GM12801 (cell line): Measurements from ENCODE around the gene C11orf54.

Experiments
- CTCF ChIP-seq: IDR thresholded peaks from one replicate; pipeline ENCODE4 v1.5.1; 2011; ENCODE audit warnings: control low read depth; ENCODE audit not compliant: insufficient read length; ENCODE audit errors: extremely low read depth

The C11orf54 gene

GRCh38 chr11:93712678-93713077 lies 28.8 kb upstream of the C11orf54 start:
- TF ChIP-seq CTCF, result no peak

- no peak for TF ChIP-seq CTCF
These were observed 25.6 kb upstream of the C11orf54 start for GRCh38 chr11:93715797-93716396.

DNA sequence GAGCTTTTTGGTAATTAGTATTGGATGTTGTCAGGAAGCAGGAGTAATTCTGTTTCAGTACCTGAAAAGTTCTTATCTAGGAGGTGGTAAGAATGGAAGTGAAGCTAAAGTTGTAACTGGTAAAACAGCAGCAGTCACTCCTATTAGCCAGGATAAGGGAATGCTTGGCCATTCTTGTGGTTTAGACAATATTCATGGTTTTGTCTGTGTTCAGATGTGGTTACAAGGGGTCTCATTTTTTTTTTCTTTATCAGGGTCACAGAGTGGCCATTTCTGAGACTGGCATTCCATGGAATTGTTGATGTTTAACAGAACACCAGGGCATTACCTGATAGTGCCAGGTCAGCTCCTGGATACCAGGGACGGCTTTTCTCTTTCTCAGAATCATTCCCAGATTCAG lies 24.0 kb upstream of the C11orf54 start:
- TF ChIP-seq CTCF, result no peak

- TF ChIP-seq CTCF, result no peak
These were observed 23.4 kb upstream of the C11orf54 start for GRCh38 chr11:93718057-93718563.

DNA sequence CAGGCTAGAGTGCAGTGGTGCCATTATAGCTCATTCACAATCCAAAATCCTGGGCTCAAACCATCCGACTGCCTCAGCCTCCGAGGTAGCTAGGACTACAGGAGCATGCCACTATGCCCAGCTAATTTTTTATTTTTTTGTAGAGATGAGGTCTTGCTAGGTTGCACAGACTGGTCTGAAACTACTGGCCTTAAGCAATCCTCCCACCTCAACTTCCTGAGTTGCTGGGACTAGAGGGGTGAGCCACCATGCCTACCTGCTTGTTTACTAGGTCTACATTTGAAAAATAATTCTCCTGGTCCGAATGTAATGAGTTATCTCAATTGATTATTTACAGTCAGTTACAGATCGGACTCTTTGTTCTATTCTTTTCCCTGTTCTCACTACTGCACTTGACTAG lies 22.2 kb upstream of the C11orf54 start:
- TF ChIP-seq CTCF, result no peak

- TF ChIP-seq CTCF, result no peak
These were observed 20.9 kb upstream of the C11orf54 start for GRCh38 chr11:93720522-93720921.

DNA sequence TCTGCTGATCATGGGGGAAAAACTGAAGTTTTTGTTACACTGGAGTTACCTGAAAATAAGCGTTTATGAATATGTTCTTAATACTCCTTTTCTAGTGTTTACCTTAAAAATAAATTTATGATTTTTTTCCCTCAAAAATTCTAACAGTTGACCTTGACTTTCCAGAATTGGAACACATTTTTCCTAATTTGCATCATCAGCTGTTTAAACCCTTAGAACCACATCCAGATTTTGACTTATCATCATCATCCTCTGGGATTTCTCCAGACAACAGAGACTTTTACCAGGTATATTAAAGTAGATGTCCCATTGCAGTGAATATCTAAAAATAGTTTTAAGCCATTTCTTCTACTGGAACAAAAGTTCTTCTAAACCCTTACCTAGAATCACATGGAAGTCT lies 17.4 kb upstream of the C11orf54 start:
- no peak for TF ChIP-seq CTCF
